Stomach (tissue), 4 donors: ENCODE measurements around the gene LRP3.

Source experiments
- POLR2A ChIP-seq, 4 donors: fragments of 450-650 bp; IDR thresholded peaks; one replicate each; pipeline ENCODE4 v1.6.1; 2016; ENCODE audit warnings: antibody characterized with exemption in 4 of 4, control low read depth in 2 of 4, mild to moderate bottlenecking in 1 of 4, moderate library complexity in 1 of 4
- TF ChIP-seq, protein P1 (sequence below), 7 experiments: fragments of 450-650 bp in 4 of 7; fragments of 200-600 bp in 3 of 7; sonication (generic) in 3 of 7; IDR thresholded peaks; one replicate each; pipeline ENCODE4 v1.5.1; 2016 to 2019; ENCODE audit warnings: antibody characterized with exemption in 7 of 7, control low read depth in 2 of 7, mild to moderate bottlenecking in 1 of 7

DNA sequence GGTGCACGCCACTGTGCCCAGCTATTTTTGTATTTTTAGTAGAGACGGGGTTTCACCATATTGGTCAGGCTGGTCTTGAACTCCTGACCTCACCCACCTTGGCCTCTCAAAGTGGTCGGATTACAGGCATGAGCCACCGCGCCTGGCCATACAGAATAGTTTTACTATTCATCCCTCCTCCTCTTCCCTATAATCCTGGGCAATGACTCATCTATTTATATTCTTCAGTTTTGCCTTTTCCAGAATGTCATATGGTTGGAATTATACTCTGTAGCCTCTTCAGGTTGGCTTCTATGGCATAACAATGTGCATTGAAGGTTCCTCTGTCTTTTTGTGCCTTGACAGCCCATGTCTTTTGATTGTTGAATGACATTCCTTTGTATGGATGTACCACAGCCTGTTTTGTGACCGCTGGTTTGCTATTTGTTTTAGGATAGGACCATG is 22.2 kb upstream of the LRP3 start:
- TF ChIP-seq, protein P1, sequence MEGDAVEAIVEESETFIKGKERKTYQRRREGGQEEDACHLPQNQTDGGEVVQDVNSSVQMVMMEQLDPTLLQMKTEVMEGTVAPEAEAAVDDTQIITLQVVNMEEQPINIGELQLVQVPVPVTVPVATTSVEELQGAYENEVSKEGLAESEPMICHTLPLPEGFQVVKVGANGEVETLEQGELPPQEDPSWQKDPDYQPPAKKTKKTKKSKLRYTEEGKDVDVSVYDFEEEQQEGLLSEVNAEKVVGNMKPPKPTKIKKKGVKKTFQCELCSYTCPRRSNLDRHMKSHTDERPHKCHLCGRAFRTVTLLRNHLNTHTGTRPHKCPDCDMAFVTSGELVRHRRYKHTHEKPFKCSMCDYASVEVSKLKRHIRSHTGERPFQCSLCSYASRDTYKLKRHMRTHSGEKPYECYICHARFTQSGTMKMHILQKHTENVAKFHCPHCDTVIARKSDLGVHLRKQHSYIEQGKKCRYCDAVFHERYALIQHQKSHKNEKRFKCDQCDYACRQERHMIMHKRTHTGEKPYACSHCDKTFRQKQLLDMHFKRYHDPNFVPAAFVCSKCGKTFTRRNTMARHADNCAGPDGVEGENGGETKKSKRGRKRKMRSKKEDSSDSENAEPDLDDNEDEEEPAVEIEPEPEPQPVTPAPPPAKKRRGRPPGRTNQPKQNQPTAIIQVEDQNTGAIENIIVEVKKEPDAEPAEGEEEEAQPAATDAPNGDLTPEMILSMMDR (IDR thresholded peaks at IDR 0.05): no peak
- TF ChIP-seq POLR2A (IDR thresholded peaks at IDR 0.05): no peak
